8988T (cell line): ENCODE data around the gene RTKN2.

Source experiments
- DNase-seq: peaks from one replicate; pipeline ENCODE4 v3.0.0; 2011

RTKN2 gene

GRCh38 chr10:62170732-62171131, 97.9 kb downstream of the RTKN2 start:
- DNase-seq: no peak

GRCh38 chr10:62166331-62167131, 102.1 kb downstream of the RTKN2 start:
- no peak for DNase-seq

- no peak for DNase-seq
Measured at GRCh38 chr10:62165803-62166202, 102.8 kb downstream of the RTKN2 start.

- DNase-seq: no peak
Measured at GRCh38 chr10:62163024-62163423, 105.6 kb downstream of the RTKN2 start.

- DNase-seq: no peak
Measured at GRCh38 chr10:62162261-62162981, 106.2 kb downstream of the RTKN2 start.

GRCh38 chr10:62159351-62159750, 109.3 kb downstream of the RTKN2 start:
- DNase-seq: no peak

GRCh38 chr10:62157601-62158000, 111.0 kb downstream of the RTKN2 start:
- DNase-seq: no peak

GRCh38 chr10:62155054-62155680, 113.5 kb downstream of the RTKN2 start:
- DNase-seq: no peak

- DNase-seq: no peak
Measured at GRCh38 chr10:62154231-62154630, 114.4 kb downstream of the RTKN2 start.

- no peak for DNase-seq
Measured at GRCh38 chr10:62153191-62153590, 115.5 kb downstream of the RTKN2 start.

GRCh38 chr10:62149621-62150020, 119.0 kb downstream of the RTKN2 start:
- DNase-seq: no peak

GRCh38 chr10:62148155-62148554, 120.5 kb downstream of the RTKN2 start:
- DNase-seq: no peak

- DNase-seq: no peak
Measured at GRCh38 chr10:62147425-62147824, 121.2 kb downstream of the RTKN2 start.

- DNase-seq: no peak
Measured at GRCh38 chr10:62136931-62137330, 131.7 kb downstream of the RTKN2 start.

- no peak for DNase-seq
Measured at GRCh38 chr10:62133618-62134017, 135.0 kb downstream of the RTKN2 start.
